ENCODE data around the gene HPCA.

DNA sequence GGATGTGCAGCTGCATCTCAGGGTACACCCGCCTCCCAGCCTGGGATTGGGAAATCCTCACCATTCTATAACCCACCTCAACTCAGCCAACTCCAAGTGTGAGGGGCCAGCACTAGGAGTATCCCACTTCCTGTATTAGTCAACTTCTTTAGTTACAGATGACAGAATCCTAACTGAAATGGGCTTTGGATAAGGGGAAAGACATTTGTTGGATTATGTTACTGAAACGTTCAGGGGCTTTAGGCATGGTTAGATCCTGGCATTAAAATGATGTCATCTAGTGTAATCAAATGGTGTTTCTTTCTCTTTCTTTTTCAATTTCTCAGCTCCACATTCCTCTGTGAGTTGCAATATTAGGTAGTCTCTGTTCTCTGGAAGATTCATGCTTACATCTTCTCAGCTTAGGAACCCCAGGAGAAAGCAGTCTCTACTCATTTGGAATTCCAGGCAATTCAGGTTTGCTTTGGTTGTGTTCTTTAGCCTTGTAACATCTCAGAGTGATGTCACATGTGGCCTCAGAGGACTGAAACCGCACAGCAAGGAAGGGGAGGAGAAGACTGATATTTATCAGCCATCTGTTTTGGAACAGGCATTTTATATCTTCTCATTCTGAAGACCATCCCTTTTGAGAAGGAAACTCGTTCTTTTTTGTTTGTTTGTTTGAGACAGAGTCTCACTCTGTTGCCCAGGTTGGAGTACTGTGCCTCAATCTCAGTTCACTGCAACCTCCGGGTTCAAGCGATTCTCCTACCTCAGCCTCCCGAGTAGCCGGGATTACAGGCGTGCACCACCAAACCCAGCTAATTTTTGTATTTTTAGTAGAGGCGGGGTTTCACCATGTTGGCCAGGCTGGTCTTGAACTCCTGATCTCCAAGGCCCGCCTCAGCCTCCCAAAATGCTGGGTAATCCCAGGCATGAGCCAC lies 33.8 kb downstream of the HPCA start:
- TF ChIP-seq, protein P1, sequence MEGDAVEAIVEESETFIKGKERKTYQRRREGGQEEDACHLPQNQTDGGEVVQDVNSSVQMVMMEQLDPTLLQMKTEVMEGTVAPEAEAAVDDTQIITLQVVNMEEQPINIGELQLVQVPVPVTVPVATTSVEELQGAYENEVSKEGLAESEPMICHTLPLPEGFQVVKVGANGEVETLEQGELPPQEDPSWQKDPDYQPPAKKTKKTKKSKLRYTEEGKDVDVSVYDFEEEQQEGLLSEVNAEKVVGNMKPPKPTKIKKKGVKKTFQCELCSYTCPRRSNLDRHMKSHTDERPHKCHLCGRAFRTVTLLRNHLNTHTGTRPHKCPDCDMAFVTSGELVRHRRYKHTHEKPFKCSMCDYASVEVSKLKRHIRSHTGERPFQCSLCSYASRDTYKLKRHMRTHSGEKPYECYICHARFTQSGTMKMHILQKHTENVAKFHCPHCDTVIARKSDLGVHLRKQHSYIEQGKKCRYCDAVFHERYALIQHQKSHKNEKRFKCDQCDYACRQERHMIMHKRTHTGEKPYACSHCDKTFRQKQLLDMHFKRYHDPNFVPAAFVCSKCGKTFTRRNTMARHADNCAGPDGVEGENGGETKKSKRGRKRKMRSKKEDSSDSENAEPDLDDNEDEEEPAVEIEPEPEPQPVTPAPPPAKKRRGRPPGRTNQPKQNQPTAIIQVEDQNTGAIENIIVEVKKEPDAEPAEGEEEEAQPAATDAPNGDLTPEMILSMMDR (IDR thresholded peaks at IDR 0.05) = no peak
- TF ChIP-seq EP300 (IDR thresholded peaks at IDR 0.05) (no peak), POLR2A (IDR thresholded peaks at IDR 0.05) (no peak), POLR2AphosphoS5 (IDR thresholded peaks at IDR 0.05) (no peak)

Data from suprapubic skin (tissue), 4 donors.